NB4 (cell line): Measurements from ENCODE around the gene CIDEB.

ENCODE experiments used
- DNase-seq: peaks from one replicate; pipeline ENCODE4 v3.0.0; 2010; ENCODE audit warnings: low read depth
- H3K4me3 ChIP-seq: one replicate; pipeline ENCODE4 v1.5.1; 2011; ENCODE audit warnings: mild to moderate bottlenecking, low read depth, low read length, moderate library complexity
- MYC ChIP-seq: IDR thresholded peaks from 2 replicates; pipeline ENCODE4 v1.6.1; 2011; ENCODE audit warnings: low read depth, low read length
- POLR2A ChIP-seq: IDR thresholded peaks from 2 replicates; pipeline ENCODE4 v1.6.1; 2011; ENCODE audit warnings: mild to moderate bottlenecking; ENCODE audit not compliant: insufficient read length; ENCODE audit errors: extremely low read depth
- TF ChIP-seq, protein P1 (sequence below): IDR thresholded peaks from one replicate; pipeline ENCODE4 v1.5.1; 2012; ENCODE audit warnings: low read depth, low read length
- TF ChIP-seq, protein P2 (sequence below): IDR thresholded peaks from 2 replicates; pipeline ENCODE4 v1.6.1; 2011; ENCODE audit warnings: low read depth, low read length

The CIDEB gene

DNA sequence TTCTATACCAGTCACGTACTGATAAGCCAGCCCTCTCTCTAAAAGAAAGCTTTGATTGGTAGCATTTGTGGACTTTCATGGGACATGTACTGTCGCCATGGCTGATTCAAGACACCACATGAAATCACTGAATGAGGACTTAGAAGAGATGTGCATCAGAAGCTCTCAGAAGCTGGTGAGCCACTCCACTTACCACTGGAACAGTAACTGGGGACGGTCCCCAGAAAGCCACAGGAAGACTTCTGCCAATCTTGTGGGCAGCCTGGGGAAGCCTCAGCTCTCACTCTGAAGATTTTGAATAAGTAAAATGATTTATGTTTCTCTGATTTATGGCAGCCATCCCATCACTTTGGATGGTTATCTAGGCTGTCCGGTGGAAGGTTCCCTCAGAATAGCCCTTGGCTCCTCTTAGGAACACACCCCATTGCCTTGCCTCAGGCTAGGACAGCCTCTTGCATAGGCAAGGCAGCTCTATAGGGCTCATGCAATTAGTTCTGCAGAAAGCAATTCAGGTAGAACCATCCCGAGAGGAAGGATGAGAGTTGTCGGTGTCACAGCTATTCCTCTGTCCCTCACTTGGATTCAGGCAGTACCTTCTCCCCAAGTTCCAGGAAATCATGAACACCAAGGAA is 18.0 kb downstream of the CIDEB start:
- H3K4me3 ChIP-seq: no peak overlapping the region
- no peak for DNase-seq
- TF ChIP-seq MYC (no peak), POLR2A (no peak)
- TF ChIP-seq, protein P1, sequence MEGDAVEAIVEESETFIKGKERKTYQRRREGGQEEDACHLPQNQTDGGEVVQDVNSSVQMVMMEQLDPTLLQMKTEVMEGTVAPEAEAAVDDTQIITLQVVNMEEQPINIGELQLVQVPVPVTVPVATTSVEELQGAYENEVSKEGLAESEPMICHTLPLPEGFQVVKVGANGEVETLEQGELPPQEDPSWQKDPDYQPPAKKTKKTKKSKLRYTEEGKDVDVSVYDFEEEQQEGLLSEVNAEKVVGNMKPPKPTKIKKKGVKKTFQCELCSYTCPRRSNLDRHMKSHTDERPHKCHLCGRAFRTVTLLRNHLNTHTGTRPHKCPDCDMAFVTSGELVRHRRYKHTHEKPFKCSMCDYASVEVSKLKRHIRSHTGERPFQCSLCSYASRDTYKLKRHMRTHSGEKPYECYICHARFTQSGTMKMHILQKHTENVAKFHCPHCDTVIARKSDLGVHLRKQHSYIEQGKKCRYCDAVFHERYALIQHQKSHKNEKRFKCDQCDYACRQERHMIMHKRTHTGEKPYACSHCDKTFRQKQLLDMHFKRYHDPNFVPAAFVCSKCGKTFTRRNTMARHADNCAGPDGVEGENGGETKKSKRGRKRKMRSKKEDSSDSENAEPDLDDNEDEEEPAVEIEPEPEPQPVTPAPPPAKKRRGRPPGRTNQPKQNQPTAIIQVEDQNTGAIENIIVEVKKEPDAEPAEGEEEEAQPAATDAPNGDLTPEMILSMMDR: no peak
- TF ChIP-seq, protein P2, sequence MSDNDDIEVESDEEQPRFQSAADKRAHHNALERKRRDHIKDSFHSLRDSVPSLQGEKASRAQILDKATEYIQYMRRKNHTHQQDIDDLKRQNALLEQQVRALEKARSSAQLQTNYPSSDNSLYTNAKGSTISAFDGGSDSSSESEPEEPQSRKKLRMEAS: no peak

DNA sequence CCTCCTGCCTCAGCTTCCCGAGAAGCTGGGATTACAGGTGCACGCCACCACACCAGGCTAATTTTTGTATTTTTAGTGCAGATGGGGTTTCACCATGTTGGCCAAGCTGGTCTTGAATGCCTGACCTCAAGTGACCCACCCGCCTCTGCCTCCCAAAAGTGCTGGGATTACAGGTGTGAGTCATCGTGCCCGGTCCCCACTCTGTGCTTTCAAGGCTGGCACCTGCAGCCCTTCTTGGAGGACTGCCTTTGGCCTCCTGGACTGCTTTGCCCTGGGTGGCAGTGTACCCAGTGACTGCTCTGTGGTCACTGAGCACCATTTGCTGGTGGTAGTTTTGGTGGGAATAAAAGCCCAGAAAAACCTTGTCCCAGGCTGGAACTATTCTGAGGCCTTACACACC is 20.8 kb downstream of the CIDEB start:
- DNase-seq: no peak
- TF ChIP-seq, protein P2: no peak
- TF ChIP-seq, protein P1: no peak
- TF ChIP-seq MYC (no peak), POLR2A (no peak)
- no peak overlapping the region for H3K4me3 ChIP-seq

DNA sequence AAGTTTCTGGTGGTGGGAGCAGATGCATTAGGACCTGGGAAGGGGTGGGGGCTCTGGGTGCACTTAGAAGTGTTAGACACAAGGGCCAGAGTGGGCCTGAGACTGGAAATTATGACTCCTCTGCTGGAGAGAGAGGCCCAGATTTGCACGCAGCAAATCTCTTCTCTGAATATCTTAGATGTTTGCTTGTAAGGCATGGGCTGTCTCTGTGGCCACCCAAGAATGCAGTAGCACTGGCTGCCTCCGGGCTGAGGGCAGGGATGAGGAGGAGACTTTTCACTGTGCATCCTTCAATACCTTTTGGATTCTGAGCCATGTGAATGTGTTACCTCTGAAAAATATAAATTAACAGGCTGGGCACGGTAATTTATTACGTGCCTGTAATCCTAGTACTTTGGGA is 22.4 kb downstream of the CIDEB start:
- DNase-seq: no peak
- H3K4me3 ChIP-seq: no peak overlapping the region
- TF ChIP-seq POLR2A (no peak), MYC (no peak)
- TF ChIP-seq, protein P2: no peak
- TF ChIP-seq, protein P1: no peak

DNA sequence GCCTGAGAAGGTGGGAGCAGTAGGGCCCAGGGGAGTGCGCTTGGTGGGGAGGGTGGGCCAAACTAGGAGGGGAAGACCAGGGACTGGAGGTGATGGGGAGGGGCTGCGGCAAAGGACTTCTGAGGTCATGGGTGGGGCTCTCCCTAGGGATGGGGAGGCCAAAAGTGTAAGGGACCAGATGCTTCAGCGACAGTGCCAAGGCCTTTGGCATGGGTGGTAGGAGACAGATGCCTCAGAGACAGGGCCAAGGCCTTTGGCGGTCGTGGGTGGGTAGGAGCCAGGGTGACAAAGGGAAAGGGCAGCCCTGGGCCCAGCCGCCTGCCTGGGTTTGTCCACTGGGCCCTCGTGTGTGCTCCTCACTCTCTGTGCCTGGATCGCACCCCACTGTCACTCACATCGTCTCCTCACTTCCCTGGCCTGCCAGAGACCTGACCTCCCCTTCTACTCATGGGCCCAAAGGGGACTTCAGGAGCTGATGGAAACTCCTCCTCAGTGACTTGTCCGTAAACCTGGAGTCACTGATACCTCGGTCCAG is 23.2 kb downstream of the CIDEB start:
- TF ChIP-seq, protein P2: no peak
- no peak for TF ChIP-seq POLR2A
- TF ChIP-seq, protein P1: no peak
- no peak for TF ChIP-seq MYC
- DNase-seq: no peak

DNA sequence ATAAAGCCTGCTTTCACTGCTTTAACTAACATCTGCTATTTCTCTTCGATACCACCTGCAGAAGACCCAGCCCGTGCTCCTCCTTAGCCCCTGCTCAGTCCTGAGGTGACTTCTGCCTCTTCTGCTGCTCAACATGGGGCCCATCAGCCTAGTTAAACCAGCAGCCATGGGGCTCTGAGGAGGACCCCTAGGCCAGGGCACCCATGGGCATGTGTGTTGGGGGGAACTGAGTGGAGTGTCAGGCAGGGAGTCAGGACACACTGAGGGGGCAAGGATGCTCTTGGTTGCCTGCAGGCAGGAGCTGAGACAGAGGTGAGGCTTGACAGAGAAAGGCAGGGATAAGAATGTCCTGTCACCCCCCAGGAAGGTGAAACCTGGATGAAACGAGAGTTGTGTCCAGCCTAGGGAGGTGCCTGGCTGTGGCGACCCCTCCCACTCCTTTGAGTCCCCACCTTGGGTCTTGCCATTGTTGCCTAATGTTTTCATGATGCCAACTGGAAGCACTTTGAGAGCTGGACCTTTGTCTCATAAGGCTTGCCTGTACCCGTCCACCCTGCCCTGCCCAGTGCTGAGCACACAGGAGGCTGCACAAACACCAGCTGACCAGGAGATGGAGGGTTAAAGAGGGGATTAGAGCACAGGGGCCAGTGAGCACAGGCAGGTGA is 23.8 kb downstream of the CIDEB start:
- TF ChIP-seq, protein P1: no peak
- TF ChIP-seq POLR2A (no peak), MYC (no peak)
- no peak overlapping the region for H3K4me3 ChIP-seq
- no peak for DNase-seq

More for the DNA sequence above, 23.2 kb downstream of the CIDEB start:
- H3K4me3 ChIP-seq: no peak overlapping the region
